ENCODE results near the gene IP6K2.

- no peak for TF ChIP-seq EZH2phosphoT487 (IDR thresholded peaks at IDR 0.05; ENCODE audit: insufficient read depth, low read depth)
- no peak for TF ChIP-seq EZH2 (IDR thresholded peaks at IDR 0.05; ENCODE audit: insufficient read depth, poor library complexity, severe bottlenecking)
These were observed 28.3 kb downstream of the IP6K2 start for GRCh38 chr3:48688737-48689075.
